Activated T-helper 9 cell treated with anti-CD3 and anti-CD28 coated beads, Interleukin-2, amount 50 U/mL, for 16 hours (primary cell): ENCODE data around the gene DDX10.
"Not testable (repeated sequence)": the region's sequence is repeated elsewhere in the genome, so short reads cannot be mapped to it uniquely, and the experiment has no call there.

Experiments
- DNase-seq: peaks from one replicate; pipeline ENCODE4 v3.0.0-alpha.2; 2020; ENCODE audit warnings: low read depth

Gene DDX10

GRCh38 chr11:108664730-108665525, at the start of gene DDX10:
Gene DDX10 (plus strand): TSS chr11:108665069. CDS start chr11:108665154, 85 bp downstream.
- peak; percentile 97 for DNase-seq

- no peak for DNase-seq
Measured at GRCh38 chr11:108616549-108616948, 48.3 kb upstream of the DDX10 start.

- DNase-seq, result no peak
Measured at GRCh38 chr11:108617055-108617454, 47.8 kb upstream of the DDX10 start.

- DNase-seq, result no peak
Measured at GRCh38 chr11:108618529-108618928, 46.3 kb upstream of the DDX10 start.

- DNase-seq, result no peak
Measured at GRCh38 chr11:108620958-108621772, 43.7 kb upstream of the DDX10 start.

- no peak for DNase-seq
Measured at GRCh38 chr11:108622341-108622740, 42.5 kb upstream of the DDX10 start.

- DNase-seq, result no peak
Measured at GRCh38 chr11:108624196-108624925, 40.5 kb upstream of the DDX10 start.

- DNase-seq, result no peak
Measured at GRCh38 chr11:108628326-108628725, 36.5 kb upstream of the DDX10 start.

GRCh38 chr11:108628812-108629211, 36.1 kb upstream of the DDX10 start:
- DNase-seq, result no peak

- DNase-seq, result no peak
Measured at GRCh38 chr11:108629274-108629673, 35.6 kb upstream of the DDX10 start.

- no peak for DNase-seq
Measured at GRCh38 chr11:108632041-108632704, 32.7 kb upstream of the DDX10 start.

- no peak for DNase-seq
Measured at GRCh38 chr11:108635106-108635505, 29.8 kb upstream of the DDX10 start.

GRCh38 chr11:108636222-108636621, 28.6 kb upstream of the DDX10 start:
- DNase-seq, result no peak

GRCh38 chr11:108639146-108639545, 25.7 kb upstream of the DDX10 start:
- DNase-seq, result no peak

- DNase-seq, result not testable (repeated sequence)
Measured at GRCh38 chr11:108641752-108642151, 23.1 kb upstream of the DDX10 start.

GRCh38 chr11:108643974-108644373, 20.9 kb upstream of the DDX10 start:
- no peak for DNase-seq

- no peak for DNase-seq
Measured at GRCh38 chr11:108645970-108646369, 18.9 kb upstream of the DDX10 start.

GRCh38 chr11:108647387-108647700, 17.5 kb upstream of the DDX10 start:
- DNase-seq, result no peak

GRCh38 chr11:108647701-108648527, 17.0 kb upstream of the DDX10 start:
- peak; percentile 34 for DNase-seq

- no peak for DNase-seq
Measured at GRCh38 chr11:108648528-108648885, 16.4 kb upstream of the DDX10 start.

GRCh38 chr11:108654100-108654499, 10.8 kb upstream of the DDX10 start:
- not testable (repeated sequence) for DNase-seq
